Tibial nerve (tissue), 4 donors: ENCODE data around the gene SNCAIP. TPM values are rescaled to one million over a fixed set of nuclear protein-coding genes. Genes with fewer than 3 reads are reported as not detected.

Experiments
- DNase-seq, 2 donors: peaks; one replicate each; pipeline ENCODE4 v3.0.0-alpha.2; 2019; ENCODE audit warnings: low spot score in 2 of 2
- H3K27ac ChIP-seq, 4 donors: fragments of 200-600 bp; sonication (generic) in 3 of 4; one replicate each; pipeline ENCODE4 v1.5.1; 2017 to 2019; ENCODE audit warnings: mild to moderate bottlenecking in 1 of 4
- H3K27me3 ChIP-seq, 2 donors: fragments of 200-600 bp; sonication (generic) in 1 of 2; one replicate each; pipeline versions ENCODE4 v1.5.1 to v1.6.0; 2017 to 2019
- H3K36me3 ChIP-seq, 3 donors: fragments of 200-600 bp; sonication (generic); one replicate each; pipeline ENCODE4 v1.5.1; 2018 to 2019
- H3K4me1 ChIP-seq, 4 donors: fragments of 200-600 bp; sonication (generic) in 3 of 4; one replicate each; pipeline ENCODE4 v1.5.1; 2017 to 2019
- H3K4me3 ChIP-seq, 4 donors: fragments of 200-600 bp; sonication (generic) in 3 of 4; one replicate each; pipeline ENCODE4 v1.5.1; 2017 to 2019; ENCODE audit warnings: mild to moderate bottlenecking in 1 of 4, moderate library complexity in 1 of 4
- H3K9me3 ChIP-seq, 4 donors: fragments of 200-600 bp; sonication (generic) in 3 of 4; one replicate each; pipeline ENCODE4 v1.5.1; 2017 to 2019
- CTCF ChIP-seq, 5 experiments: fragments of 200-600 bp in 3 of 5; fragments of 450-650 bp in 2 of 5; sonication (generic) in 3 of 5; IDR thresholded peaks; one replicate each; pipeline ENCODE4 v1.5.1; 2016 to 2019; ENCODE audit warnings: antibody characterized with exemption in 5 of 5, mild to moderate bottlenecking in 3 of 5, moderate library complexity in 2 of 5
- EP300 ChIP-seq, 2 donors: sonication (generic); formaldehyde crosslinking; IDR thresholded peaks; one replicate each; pipeline ENCODE4 v1.6.1; 2017; ENCODE audit warnings: antibody characterized with exemption in 2 of 2, mild to moderate bottlenecking in 1 of 2
- POLR2A ChIP-seq, 2 donors: fragments of 450-650 bp; IDR thresholded peaks; one replicate each; pipeline ENCODE4 v1.6.1; 2017; ENCODE audit warnings: antibody characterized with exemption in 2 of 2, mild to moderate bottlenecking in 2 of 2, moderate library complexity in 2 of 2
- WGBS, 2 donors: methylation state at CpG; one replicate each; pipeline ENCODE4 v1.1.5; 2018; 5-methylcytosine and 5-hydroxymethylcytosine counted together
- total RNA-seq, 4 donors: library from RNA; depleted of rRNA; stranded (reverse); fragments of >200 nt; gene quantifications; one replicate each; pipeline ENCODE4 v1.1.0, GENCODE V29; 2016

The SNCAIP gene
- total RNA-seq, 4 donors from 2014 or later, result 4.6 to 18.6 (median 6.4) TPM

DNA sequence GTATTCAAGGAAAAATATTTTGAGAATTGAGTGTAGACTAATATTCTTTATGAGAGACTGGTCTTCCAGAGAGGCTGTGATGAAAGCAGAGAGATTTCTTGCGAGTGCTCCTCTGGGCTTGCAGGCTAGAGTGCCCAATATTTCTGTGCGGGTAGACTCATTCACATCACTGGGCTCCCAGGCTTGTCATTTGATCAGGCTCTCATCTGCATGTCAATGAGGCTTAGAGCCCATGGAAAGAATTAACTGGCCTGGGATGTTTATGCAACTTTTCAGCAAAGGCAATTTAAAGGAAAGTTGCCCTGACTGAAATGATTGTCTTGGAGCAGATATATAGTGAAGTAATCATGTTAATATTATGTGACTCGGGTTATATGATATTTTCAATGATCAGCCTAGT, 42.3 kb downstream of the SNCAIP start:
- TF ChIP-seq EP300 (IDR thresholded peaks at IDR 0.05) (no peak), POLR2A (IDR thresholded peaks at IDR 0.05) (no peak), CTCF (IDR thresholded peaks at IDR 0.05) (no peak)
- H3K4me1 ChIP-seq, result no peaks in the 10 kb centered on the region
- no peaks in the 10 kb centered on the region for H3K27me3 ChIP-seq
- no peak for DNase-seq
- H3K4me3 ChIP-seq, result no peak overlapping the region
- WGBS, 2 donors, result 45 to 50% methylated on average over 3 of the region's 3 CpGs
- no peaks in the 10 kb centered on the region for H3K36me3 ChIP-seq
- H3K9me3 ChIP-seq, result no peaks in the 10 kb centered on the region
- H3K27ac ChIP-seq, result no peak overlapping the region

GRCh38 chr5:122355324-122355723, 43.3 kb downstream of the SNCAIP start:
- DNase-seq, result no peak
- WGBS, 2 donors, result 83 to 84% methylated on average over 3 of the region's 3 CpGs
- no peak overlapping the region for H3K4me3 ChIP-seq
- no peaks in the 10 kb centered on the region for H3K36me3 ChIP-seq
- H3K27ac ChIP-seq, result no peak overlapping the region
- H3K27me3 ChIP-seq, result no peaks in the 10 kb centered on the region
- no peaks in the 10 kb centered on the region for H3K4me1 ChIP-seq
- no peaks in the 10 kb centered on the region for H3K9me3 ChIP-seq
- TF ChIP-seq EP300 (IDR thresholded peaks at IDR 0.05) (no peak), POLR2A (IDR thresholded peaks at IDR 0.05) (no peak), CTCF (IDR thresholded peaks at IDR 0.05) (no peak)

GRCh38 chr5:122356855-122357254, 44.8 kb downstream of the SNCAIP start:
- Histone ChIP-seq H3K9me3 (no peaks in the 10 kb centered on the region), H3K36me3 (no peaks in the 10 kb centered on the region), H3K4me3 (no peak overlapping the region), H3K4me1 (no peaks in the 10 kb centered on the region), H3K27me3 (no peaks in the 10 kb centered on the region), H3K27ac (no peak overlapping the region)
- TF ChIP-seq EP300 (IDR thresholded peaks at IDR 0.05), result no peak
- TF ChIP-seq CTCF (IDR thresholded peaks at IDR 0.05), result no peak
- TF ChIP-seq POLR2A (IDR thresholded peaks at IDR 0.05), result no peak
- 87 to 91% methylated on average over 2 of the region's 2 CpGs for WGBS, 2 donors
- DNase-seq, result no peak

- DNase-seq, result no peak
- no peak overlapping the region for H3K4me3 ChIP-seq
- WGBS, 2 donors, result 57 to 71% methylated on average over 4 of the region's 4 CpGs
- no peaks in the 10 kb centered on the region for H3K27me3 ChIP-seq
- no peak overlapping the region for H3K27ac ChIP-seq
- no peak for TF ChIP-seq POLR2A (IDR thresholded peaks at IDR 0.05)
- no peak for TF ChIP-seq EP300 (IDR thresholded peaks at IDR 0.05)
- TF ChIP-seq CTCF (IDR thresholded peaks at IDR 0.05), result no peak
- no peaks in the 10 kb centered on the region for H3K9me3 ChIP-seq
- H3K4me1 ChIP-seq, result no peaks in the 10 kb centered on the region
- no peaks in the 10 kb centered on the region for H3K36me3 ChIP-seq
Observed at GRCh38 chr5:122358372-122358979, 46.4 kb downstream of the SNCAIP start.

- H3K4me1 ChIP-seq, result no peaks in the 10 kb centered on the region
- no peak for DNase-seq
- no peaks in the 10 kb centered on the region for H3K27me3 ChIP-seq
- no peaks in the 10 kb centered on the region for H3K36me3 ChIP-seq
- 87 to 91% methylated on average over 4 of the region's 4 CpGs for WGBS, 2 donors
- no peak overlapping the region for H3K27ac ChIP-seq
- TF ChIP-seq CTCF (IDR thresholded peaks at IDR 0.05) (no peak), POLR2A (IDR thresholded peaks at IDR 0.05) (no peak), EP300 (IDR thresholded peaks at IDR 0.05) (no peak)
- H3K4me3 ChIP-seq, result no peak overlapping the region
- no peaks in the 10 kb centered on the region for H3K9me3 ChIP-seq
Observed at GRCh38 chr5:122362361-122362760, 50.3 kb downstream of the SNCAIP start.
